Spinal cord (tissue), 10 donors: ENCODE data around the gene PSAT1. TPM values are rescaled to one million over a fixed set of nuclear protein-coding genes. Genes with fewer than 3 reads are reported as not detected.

Experiments used
- DNase-seq, 6 donors: peaks; one replicate each; pipeline versions ENCODE4 v3.0.0 to v3.0.0-alpha.2; 2013 to 2015; ENCODE audit warnings: low spot score in 6 of 6, low read depth in 4 of 6
- H3K27ac ChIP-seq: one replicate; pipeline ENCODE4 v1.5.1; 2013; ENCODE audit warnings: low read depth, low read length, control low read depth
- H3K27me3 ChIP-seq: one replicate; pipeline ENCODE4 v1.6.1; 2013; ENCODE audit warnings: low read length; ENCODE audit not compliant: control insufficient read depth, insufficient read depth
- H3K36me3 ChIP-seq: one replicate; pipeline ENCODE4 v1.6.1; 2013; ENCODE audit warnings: low read length; ENCODE audit not compliant: control insufficient read depth, insufficient read depth
- H3K4me1 ChIP-seq: one replicate; pipeline ENCODE4 v1.6.1; 2013; ENCODE audit warnings: low read length; ENCODE audit not compliant: control insufficient read depth, insufficient read depth
- H3K4me3 ChIP-seq: one replicate; pipeline ENCODE4 v1.5.1; 2013; ENCODE audit warnings: low read depth, low read length, control low read depth
- H3K9me3 ChIP-seq: one replicate; pipeline ENCODE4 v1.6.1; 2013; ENCODE audit warnings: low read length; ENCODE audit not compliant: control insufficient read depth, insufficient read depth
- WGBS: methylation state at CpG from one replicate; pipeline ENCODE4 v1.1.5; 2013; ENCODE audit warnings: missing lambda C conversion rate; ENCODE audit not compliant: insufficient coverage; 5-methylcytosine and 5-hydroxymethylcytosine counted together
- polyA plus RNA-seq, 2 donors: library from polyadenylated mRNA; unstranded; fragments of 120-200 nt; gene quantifications; one replicate each; pipeline ENCODE4 v1.2.1, GENCODE V29; 2013; ENCODE audit not compliant: insufficient read length in 2 of 2
- total RNA-seq, 2 donors: library from RNA; depleted of rRNA in 1 of 2; stranded (reverse); fragments of 120-200 nt in 1 of 2; fragments of >200 nt in 1 of 2; gene quantifications; one replicate each; pipeline versions ENCODE4 v1.2.3 to v1.2.4, GENCODE V29; 2013 to 2014
- donor health status: healthy.

Gene PSAT1
- total and polyA plus RNA-seq, 4 donors: 86.7 to 328 (median 180) TPM

DNA sequence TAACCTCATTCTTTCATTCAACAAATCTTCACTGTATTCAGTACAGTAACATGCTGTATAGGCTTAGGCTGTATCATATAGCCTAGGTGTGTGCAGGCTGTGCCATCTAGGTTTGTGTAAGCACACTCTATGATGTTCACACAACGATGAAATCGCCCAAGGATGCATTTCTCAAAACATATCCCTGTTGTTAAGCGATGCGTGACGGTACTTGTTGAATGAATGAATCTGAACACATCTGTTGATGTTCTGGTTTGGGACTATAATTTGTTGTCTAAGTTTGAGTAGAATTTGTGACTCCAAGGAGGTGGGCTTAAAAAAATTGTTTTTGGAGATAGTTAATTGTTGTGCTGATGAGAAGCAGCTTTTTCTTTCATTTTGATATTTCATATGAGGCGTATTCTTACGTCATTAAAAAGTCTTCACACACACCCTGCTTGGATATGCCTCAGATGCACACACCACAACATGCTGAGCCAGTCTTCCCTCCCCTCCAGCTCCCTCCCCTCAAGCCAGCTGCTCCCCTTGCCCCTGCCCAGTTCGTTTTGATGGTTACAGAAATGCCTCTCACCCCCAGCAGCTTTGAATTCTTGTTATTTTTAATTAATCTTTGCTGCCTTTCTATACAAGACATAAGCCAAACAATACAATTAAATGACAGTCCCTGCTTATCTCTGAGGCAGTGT lies 5.5 kb upstream of the PSAT1 start:
- Histone ChIP-seq H3K4me1 (peaks cover 16% of the 10 kb centered on the region), H3K27ac (no peak overlapping the region), H3K36me3 (no peaks in the 10 kb centered on the region), H3K4me3 (no peak overlapping the region), H3K27me3 (no peaks in the 10 kb centered on the region), H3K9me3 (no peaks in the 10 kb centered on the region)
- DNase-seq: peak in 1 of 6 donors; percentile 25
- 68% methylated on average over 3 of the region's 8 CpGs for WGBS

DNA sequence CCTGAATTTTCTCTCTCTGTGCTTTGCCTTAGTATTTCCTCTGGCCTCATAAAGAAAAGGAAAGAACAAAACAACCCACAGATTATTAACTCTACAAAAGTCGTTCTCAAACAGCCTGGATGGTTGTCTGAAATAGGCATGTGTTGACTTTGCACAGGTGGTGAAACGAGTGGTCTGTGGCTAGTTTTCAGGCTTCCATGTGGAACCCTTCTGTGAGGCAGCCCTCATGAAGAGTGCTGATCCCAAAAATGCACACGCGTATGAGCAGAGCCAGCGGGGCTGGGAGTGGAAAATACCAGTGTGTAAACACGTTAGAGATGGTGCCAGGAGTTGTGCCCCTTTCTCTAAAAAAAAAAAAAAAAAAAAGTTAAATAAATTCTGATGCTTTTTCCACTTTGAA lies 4.9 kb upstream of the PSAT1 start:
- Histone ChIP-seq H3K27ac (no peak overlapping the region), H3K27me3 (no peaks in the 10 kb centered on the region), H3K4me3 (no peak overlapping the region), H3K4me1 (peaks cover 19% of the 10 kb centered on the region), H3K36me3 (no peaks in the 10 kb centered on the region), H3K9me3 (no peaks in the 10 kb centered on the region)
- DNase-seq: peak in 1 of 6 donors; percentile 42
- WGBS: 40% methylated on average over 1 of the region's 6 CpGs

DNA sequence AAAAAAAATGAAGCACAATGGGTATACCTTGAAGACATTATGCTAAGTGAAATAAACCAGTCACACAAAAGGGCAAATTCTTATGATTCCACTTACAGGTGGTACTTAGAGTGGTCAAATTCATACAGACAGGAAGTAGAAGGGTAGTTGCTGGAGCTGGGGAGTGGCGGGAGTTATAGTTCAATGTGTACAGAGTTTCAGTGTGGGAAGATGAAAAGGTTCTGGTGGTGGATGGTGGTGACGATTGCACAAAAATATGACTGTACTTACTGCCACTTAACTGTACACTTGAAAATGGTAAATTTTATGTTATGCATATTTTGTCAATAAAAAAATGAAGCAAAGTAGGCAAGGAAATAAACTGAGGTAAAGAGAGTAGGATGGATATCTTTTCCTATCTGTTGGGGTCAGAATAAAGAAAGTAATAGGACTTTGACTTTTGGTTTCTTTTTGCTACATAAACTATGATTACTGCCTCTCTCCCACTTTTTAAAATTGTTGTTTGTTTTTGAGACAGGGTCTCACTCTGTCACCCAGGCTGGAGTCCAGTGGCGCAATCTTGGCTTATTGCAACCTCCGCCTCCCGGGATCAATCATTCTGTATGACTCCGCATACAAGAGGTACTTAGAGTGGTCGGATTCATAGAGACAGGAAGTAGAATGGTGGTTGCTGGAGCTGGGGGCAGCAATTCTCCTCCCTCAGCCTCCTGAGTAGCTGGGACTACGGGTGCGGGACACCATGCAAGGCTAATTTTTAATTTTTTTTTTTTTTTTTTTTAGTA lies 4.0 kb upstream of the PSAT1 start:
- no peak overlapping the region for H3K4me3 ChIP-seq
- no peak overlapping the region for H3K27ac ChIP-seq
- H3K9me3 ChIP-seq: no peaks in the 10 kb centered on the region
- H3K4me1 ChIP-seq: peaks cover 19% of the 10 kb centered on the region
- WGBS: 95% methylated on average over 6 of the region's 9 CpGs
- no peaks in the 10 kb centered on the region for H3K27me3 ChIP-seq
- DNase-seq: no peak
- H3K36me3 ChIP-seq: no peaks in the 10 kb centered on the region

DNA sequence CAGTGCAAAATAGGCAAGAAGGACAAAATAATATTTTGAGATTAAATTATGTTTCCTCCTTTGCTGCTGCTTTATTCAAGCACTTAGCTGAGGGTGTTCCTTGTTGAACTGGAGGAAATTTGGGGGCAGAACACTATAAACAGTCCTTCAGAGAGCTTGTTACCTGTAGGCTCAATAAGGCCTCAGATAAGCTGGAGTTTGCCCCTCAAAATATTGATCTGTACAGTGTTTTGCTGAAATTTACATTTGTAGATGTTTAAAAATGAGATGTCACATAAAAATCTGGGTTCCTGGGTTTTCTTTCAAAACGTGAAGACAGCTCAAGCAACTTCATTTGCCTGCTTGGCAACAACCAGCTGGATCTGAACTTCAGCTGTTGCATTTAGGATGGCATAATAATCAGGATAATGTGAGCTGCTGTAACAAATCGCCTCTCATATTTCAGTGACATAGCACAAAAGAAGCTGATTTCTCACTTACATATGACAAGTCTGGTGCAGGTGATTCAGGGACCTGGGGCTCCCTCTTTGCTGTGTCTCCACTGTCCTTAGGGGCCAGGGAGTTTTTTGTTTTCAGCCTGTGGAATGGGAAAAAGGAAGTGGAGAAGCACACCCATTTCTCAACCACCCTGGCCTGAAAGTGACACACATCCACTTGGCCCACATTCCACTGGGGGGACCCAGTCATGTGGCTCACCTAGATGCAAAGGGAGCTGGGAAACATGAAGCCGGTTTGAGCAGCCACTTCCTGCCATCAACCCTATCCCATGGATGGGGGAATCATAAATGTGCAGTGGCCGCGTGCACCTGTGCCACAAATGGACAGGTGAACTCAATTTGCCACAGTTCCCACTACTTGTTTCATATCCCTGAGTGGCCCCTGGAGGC lies 2.4 kb upstream of the PSAT1 start:
- Histone ChIP-seq H3K27ac (no peak overlapping the region), H3K4me3 (no peak overlapping the region), H3K36me3 (no peaks in the 10 kb centered on the region), H3K9me3 (no peaks in the 10 kb centered on the region), H3K27me3 (no peaks in the 10 kb centered on the region), H3K4me1 (peaks cover 28% of the 10 kb centered on the region)
- WGBS: 80% methylated on average over 2 of the region's 5 CpGs
- DNase-seq: no peak

DNA sequence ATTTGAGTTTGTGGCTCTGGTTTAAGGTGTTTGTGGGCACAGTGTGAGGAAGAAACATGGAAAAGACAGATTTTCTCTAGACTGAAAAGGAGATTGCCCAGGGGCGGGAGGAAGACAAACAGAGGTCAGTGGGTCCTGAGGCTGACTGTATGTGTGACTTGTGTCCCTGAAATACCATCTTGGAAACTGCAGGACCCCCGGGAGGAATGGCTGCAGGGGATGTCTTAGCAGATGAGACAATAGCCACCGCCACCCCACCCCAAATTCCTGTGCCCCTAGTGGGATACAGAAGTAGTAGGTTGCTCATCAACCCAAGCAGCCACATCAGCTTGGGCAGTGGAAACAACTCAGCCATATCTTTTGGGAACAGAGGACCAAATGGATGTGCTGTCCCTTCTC lies 1.7 kb upstream of the PSAT1 start:
- H3K4me3 ChIP-seq: no peak overlapping the region
- 100% methylated on average over 1 of the region's 3 CpGs for WGBS
- peaks cover 29% of the 10 kb centered on the region for H3K4me1 ChIP-seq
- no peak for DNase-seq
- H3K27ac ChIP-seq: peak overlapping the region; percentile 95
- no peaks in the 10 kb centered on the region for H3K36me3 ChIP-seq
- no peaks in the 10 kb centered on the region for H3K9me3 ChIP-seq
- H3K27me3 ChIP-seq: no peaks in the 10 kb centered on the region

DNA sequence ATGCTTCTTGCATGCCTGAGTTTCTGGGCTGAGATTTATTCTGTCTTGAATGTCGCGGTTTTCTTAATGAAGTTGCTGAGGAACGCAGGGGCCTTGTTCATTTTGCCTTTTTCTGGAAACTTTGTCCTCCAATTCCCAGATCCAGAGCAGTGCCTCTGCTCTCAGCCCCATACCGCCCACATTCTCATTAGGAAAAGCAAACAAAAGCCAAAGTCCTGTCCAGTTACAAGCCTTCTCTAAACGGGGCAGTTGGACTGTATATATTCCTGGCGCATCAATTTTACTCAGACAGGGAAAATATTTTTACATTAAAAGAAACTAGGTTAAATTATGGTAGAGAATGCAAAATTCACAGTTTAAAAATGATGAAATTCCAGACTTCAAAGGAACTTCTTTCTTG lies 1.2 kb upstream of the PSAT1 start:
- H3K4me3 ChIP-seq: peak overlapping the region; percentile 93
- peak in 2 of 6 donors; percentile 12 to 17 for DNase-seq
- peak overlapping the region; percentile 95 for H3K27ac ChIP-seq
- no peaks in the 10 kb centered on the region for H3K9me3 ChIP-seq
- WGBS: 14% methylated on average over 1 of the region's 6 CpGs
- H3K27me3 ChIP-seq: no peaks in the 10 kb centered on the region
- peaks cover 31% of the 10 kb centered on the region for H3K4me1 ChIP-seq
- peaks cover 3% of the 10 kb centered on the region for H3K36me3 ChIP-seq

DNA sequence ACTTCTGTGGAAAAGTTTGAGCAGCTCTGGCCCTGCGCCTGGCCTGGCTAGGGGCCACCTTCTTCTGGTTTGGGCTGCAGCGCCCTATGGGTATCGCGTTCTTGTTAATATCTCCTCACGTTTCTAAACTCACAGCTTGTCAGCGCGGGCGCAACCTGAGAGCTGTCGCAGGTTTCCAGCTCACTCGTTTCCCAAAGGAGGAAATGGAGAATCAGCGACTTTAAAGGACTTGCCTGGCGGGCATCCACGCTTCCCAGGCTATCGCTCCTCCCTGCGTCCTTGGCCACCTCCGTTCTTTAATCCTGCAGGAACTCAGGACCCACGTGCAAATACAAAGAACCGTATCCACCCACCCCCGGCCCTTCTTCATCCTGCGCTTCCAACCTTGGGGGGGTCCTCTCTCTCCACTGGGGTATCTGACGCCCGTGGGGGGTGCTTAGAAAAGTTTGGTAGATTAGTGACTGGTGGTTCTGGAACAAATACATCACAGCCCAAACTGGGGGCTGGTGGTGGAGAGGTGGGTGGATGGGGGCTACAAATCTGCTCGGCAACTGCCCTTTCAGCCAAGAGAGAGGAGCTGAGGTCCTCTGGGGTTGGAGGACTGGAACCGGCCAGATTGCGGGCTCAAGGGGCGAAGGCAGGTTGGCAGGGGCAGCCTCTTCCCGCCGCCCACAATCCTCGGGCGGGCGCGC lies 578 bp upstream of the PSAT1 start:
- Histone ChIP-seq H3K36me3 (peaks cover 6% of the 10 kb centered on the region), H3K27me3 (no peaks in the 10 kb centered on the region), H3K4me1 (peaks cover 31% of the 10 kb centered on the region), H3K9me3 (no peaks in the 10 kb centered on the region), H3K27ac (peak overlapping the region; percentile 95), H3K4me3 (peak overlapping the region; percentile 93)
- 2% methylated on average over 26 of the region's 32 CpGs for WGBS
- peak in 5 of 6 donors; percentile 38 to 86 (median 70) for DNase-seq

DNA sequence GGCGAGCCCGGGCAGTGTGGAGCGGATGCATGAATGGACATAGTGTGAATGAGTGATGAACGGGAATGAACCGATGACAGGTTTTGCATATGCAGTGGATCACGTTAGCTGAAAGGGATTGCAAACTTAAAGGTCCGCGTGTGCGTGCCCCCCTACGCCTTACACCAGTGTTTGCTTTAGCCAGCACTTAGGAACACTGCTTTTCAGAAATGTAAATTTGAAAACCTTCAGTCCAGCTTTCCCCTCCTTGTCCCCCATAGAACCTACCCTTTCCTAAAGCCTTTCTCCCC lies 692 bp downstream of the PSAT1 start:
- Histone ChIP-seq H3K36me3 (peaks cover 10% of the 10 kb centered on the region), H3K27me3 (no peaks in the 10 kb centered on the region), H3K27ac (peak overlapping the region; percentile 95), H3K4me1 (peaks cover 29% of the 10 kb centered on the region), H3K4me3 (peak overlapping the region; percentile 93), H3K9me3 (no peaks in the 10 kb centered on the region)
- DNase-seq: peak in 3 of 6 donors; percentile 33 to 77 (median 46)
- WGBS: 0% methylated on average over 8 of the region's 10 CpGs
